CD8-positive, alpha-beta memory T cell (primary cell): Measurements from ENCODE around the gene VMO1. TPM values are rescaled to one million over a fixed set of nuclear protein-coding genes. Genes with fewer than 3 reads are reported as not detected.

Experiments
- CTCF ChIA-PET: fragments of 350-600 bp; sonication (Branson Sonifier 250); formaldehyde crosslinking; loops from one replicate; lab custom pipeline; 2021; ENCODE audit warnings: antibody characterized with exemption; lab: Charles Lee
- POLR2A ChIA-PET: fragments of 350-600 bp; sonication (Branson Sonifier 250); formaldehyde crosslinking; loops from one replicate; lab custom pipeline; 2021; ENCODE audit warnings: antibody characterized with exemption; lab: Charles Lee
- DNase-seq, 5 donors: peaks; one replicate each; pipeline versions ENCODE4 v3.0.0 to v3.0.0-alpha.2; 2020 to 2022; ENCODE audit warnings: mixed read lengths in 1 of 5
- H3K27ac ChIP-seq: one replicate; pipeline ENCODE4 v1.7.0; 2013; ENCODE audit warnings: low read depth, mild to moderate bottlenecking, low read length, moderate library complexity
- H3K27me3 ChIP-seq: 2 replicates; pipeline ENCODE4 v1.7.0; 2013; ENCODE audit warnings: low read length, mild to moderate bottlenecking; ENCODE audit not compliant: insufficient read depth, poor library complexity, severe bottlenecking
- H3K36me3 ChIP-seq: 2 replicates; pipeline ENCODE4 v1.7.0; 2013; ENCODE audit warnings: mild to moderate bottlenecking, low read length, moderate library complexity; ENCODE audit not compliant: insufficient read depth
- H3K4me1 ChIP-seq: 2 replicates; pipeline ENCODE4 v1.7.0; 2013; ENCODE audit warnings: mild to moderate bottlenecking, low read length, moderate library complexity; ENCODE audit not compliant: insufficient read depth
- H3K4me3 ChIP-seq: 2 replicates; pipeline ENCODE4 v1.7.0; 2013; ENCODE audit warnings: mild to moderate bottlenecking, low read length
- H3K9me3 ChIP-seq: 2 replicates; pipeline ENCODE4 v1.7.0; 2013; ENCODE audit warnings: mild to moderate bottlenecking, low read length
- H3K27ac Mint-ChIP-seq, 8 donors: one replicate each; pipeline ENCODE4 v1.8.0; 2020 to 2021; ENCODE audit warnings: mixed read lengths in 8 of 8, mild to moderate bottlenecking in 6 of 8, inconsistent platforms in 3 of 8, moderate library complexity in 3 of 8
- H3K27me3 Mint-ChIP-seq, 2 donors: one replicate each; pipeline ENCODE4 v1.8.0; 2020 to 2021; ENCODE audit warnings: mixed read lengths in 2 of 2, mild to moderate bottlenecking in 1 of 2, moderate library complexity in 1 of 2
- H3K36me3 Mint-ChIP-seq, 3 donors: one replicate each; pipeline ENCODE4 v1.8.0; 2020 to 2021; ENCODE audit warnings: mixed read lengths in 3 of 3, inconsistent platforms in 1 of 3, mild to moderate bottlenecking in 1 of 3
- H3K4me1 Mint-ChIP-seq, 3 donors: one replicate each; pipeline ENCODE4 v1.8.0; 2020 to 2021; ENCODE audit warnings: mixed read lengths in 3 of 3, inconsistent platforms in 1 of 3, mild to moderate bottlenecking in 1 of 3
- H3K4me3 Mint-ChIP-seq, 7 donors: one replicate each; pipeline ENCODE4 v1.8.0; 2020 to 2021; ENCODE audit warnings: mixed read lengths in 7 of 7, mild to moderate bottlenecking in 6 of 7, moderate library complexity in 4 of 7, inconsistent platforms in 2 of 7
- H3K9me3 Mint-ChIP-seq, 5 donors: one replicate each; pipeline ENCODE4 v1.8.0; 2020 to 2022; ENCODE audit warnings: mixed read lengths in 5 of 5, mild to moderate bottlenecking in 3 of 5, moderate library complexity in 2 of 5, inconsistent platforms in 1 of 5
- polyA plus RNA-seq: library from polyadenylated mRNA; unstranded; fragments of 300-500 nt; fragmentation: Illumina TruSeq; gene quantifications from one replicate; pipeline ENCODE4 v1.2.3, GENCODE V29; 2021
- total RNA-seq, 2 experiments: library from RNA; stranded (reverse); gene quantifications; one replicate each; pipeline ENCODE4 v1.2.3, GENCODE V29; 2021

Gene VMO1
- total and polyA plus RNA-seq, 3 experiments from 2014 or later: not detected

DNA sequence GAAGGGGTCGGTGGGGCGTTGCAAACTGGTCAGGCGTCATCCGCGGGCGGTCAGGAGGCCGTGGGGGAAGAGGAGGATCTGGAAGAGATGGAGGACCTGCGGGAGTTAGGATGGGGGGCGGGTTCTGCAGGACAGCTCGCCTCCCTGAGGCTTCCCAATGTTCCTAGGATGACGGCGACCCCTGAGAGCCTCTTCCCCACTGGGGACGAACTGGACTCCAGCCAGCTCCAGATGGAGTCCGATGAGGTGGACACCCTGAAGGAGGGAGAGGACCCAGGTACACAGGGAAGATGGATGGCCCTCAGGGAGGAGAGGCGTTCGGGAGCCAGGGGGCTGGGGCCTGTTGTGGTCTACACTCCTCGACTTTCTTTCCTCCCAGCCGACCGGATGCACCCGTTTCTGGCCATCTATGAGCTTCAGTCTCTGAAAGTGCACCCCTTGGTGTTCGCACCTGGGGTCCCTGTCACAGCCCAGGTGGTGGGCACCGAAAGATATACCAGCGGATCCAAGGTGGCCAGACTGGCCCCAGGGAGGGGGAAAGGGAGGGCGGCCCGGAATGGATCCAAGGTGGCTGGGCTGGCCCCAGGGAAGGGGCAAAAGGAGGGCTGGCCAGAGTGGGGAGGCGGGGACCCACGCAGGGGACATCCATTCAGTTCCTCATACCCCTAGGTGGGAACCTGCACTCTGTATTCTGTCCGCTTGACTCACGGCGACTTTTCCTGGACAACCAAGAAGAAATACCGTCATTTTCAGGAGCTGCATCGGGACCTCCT is 21.6 kb upstream of the VMO1 start:
- H3K36me3 Mint-ChIP-seq: peaks cover 0 to 16% (median 4%) of the 10 kb centered on the region in 3 donors
- no peak overlapping the region for H3K27ac ChIP-seq
- ChIA-PET POLR2A (interaction anchor here (1.8 kb wide), 1 partner anchor 12 kb away, joined by 9 read pairs; the partner anchor contains the start of gene PSMB6), CTCF (interaction anchor here (1.0 to 3.1 kb wide), 5 partner anchors 12 to 98 kb away, joined by 3 to 15 read pairs (median 3); partner anchors contain the start of genes ARRB2, MINK1 and PSMB6)
- H3K27me3 ChIP-seq: no peaks in the 10 kb centered on the region
- H3K4me3 ChIP-seq: no peak overlapping the region
- H3K9me3 ChIP-seq: no peaks in the 10 kb centered on the region
- H3K4me1 Mint-ChIP-seq: peaks cover 6 to 18% (median 12%) of the 10 kb centered on the region in 3 donors
- DNase-seq: no peak
- H3K9me3 Mint-ChIP-seq: no peaks in the 10 kb centered on the region
- H3K27me3 Mint-ChIP-seq: peaks cover 0 to 1% of the 10 kb centered on the region in 2 donors
- H3K36me3 ChIP-seq: no peaks in the 10 kb centered on the region
- peaks cover 11% of the 10 kb centered on the region for H3K4me1 ChIP-seq
- H3K4me3 Mint-ChIP-seq: peak overlapping the region; percentile 74 to 94 (median 81)
- H3K27ac Mint-ChIP-seq: peak overlapping the region in 4 of 8 donors; percentile 66 to 97 (median 78)

DNA sequence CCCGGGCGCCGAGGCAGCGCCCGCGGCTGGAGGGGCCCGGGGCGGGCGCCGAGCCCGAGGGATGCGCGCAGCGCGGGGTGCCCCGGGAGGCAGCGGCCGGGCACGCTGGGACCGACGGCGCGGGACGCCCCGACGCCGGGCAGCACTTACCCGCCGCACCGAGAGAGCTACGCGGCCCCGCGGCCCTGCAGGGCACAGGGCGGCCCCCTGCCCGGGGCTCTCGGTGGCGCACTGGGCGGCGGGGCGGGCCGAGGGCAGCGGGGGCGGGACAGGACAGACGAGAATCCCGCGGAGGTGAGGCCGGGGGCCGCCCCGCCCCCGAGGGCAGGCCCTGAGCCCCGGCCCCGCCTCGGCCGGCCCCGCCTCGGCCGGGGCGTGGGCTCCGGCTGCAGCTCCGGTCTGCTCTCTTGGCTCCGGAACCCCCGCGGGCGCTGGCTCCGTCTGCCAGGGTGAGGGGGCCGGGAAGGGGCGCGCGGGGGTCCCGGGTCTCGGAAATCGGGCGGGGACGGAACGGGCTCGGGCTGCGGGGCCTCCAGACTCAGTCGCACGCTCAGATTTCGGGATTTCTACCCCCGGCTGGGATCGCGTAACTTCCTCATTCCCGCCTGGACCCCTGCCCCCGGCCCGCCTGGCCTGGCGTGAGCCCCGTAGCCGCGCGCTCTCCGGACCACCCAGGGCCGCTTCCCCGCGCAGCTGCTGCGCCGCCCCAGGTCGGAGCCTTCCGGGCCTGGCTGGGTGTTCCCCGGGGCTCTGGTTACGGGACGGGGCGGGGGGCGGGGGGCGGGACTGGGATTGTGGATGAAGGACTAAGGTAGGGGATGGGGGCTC is 20.8 kb upstream of the VMO1 start, which contains the start of gene PLD2:
TSS of gene PLD2 (plus strand) at position 376 of the 828 bp plus-strand sequence. CDS start 621 bp downstream, outside the sequence.
- ChIA-PET CTCF (interaction anchor here (1.0 to 3.1 kb wide), 4 partner anchors 11 to 97 kb away, joined by 3 to 15 read pairs (median 3); partner anchors contain the start of genes ARRB2, MINK1 and PSMB6), POLR2A (interaction anchor here (0.8 to 1.8 kb wide), 6 partner anchors 11 to 663 kb away, joined by 3 to 9 read pairs (median 4); partner anchors contain the start of genes ARRB2, PELP1 and PSMB6)
- H3K36me3 Mint-ChIP-seq: peaks cover 0 to 16% (median 4%) of the 10 kb centered on the region in 3 donors
- Histone ChIP-seq H3K4me3 (peak within 1 kb of the TSS; percentile 51), H3K36me3 (no peaks in the 10 kb centered on the region), H3K4me1 (peaks cover 11% of the 10 kb centered on the region), H3K27ac (peak within 1 kb of the TSS; percentile 31), H3K27me3 (no peaks in the 10 kb centered on the region), H3K9me3 (no peaks in the 10 kb centered on the region)
- no peaks in the 10 kb centered on the region for H3K9me3 Mint-ChIP-seq
- peaks cover 6 to 18% (median 12%) of the 10 kb centered on the region in 3 donors for H3K4me1 Mint-ChIP-seq
- H3K27me3 Mint-ChIP-seq: peaks cover 0 to 1% of the 10 kb centered on the region in 2 donors
- DNase-seq: peak; percentile 82 to 89 (median 87)
- peak within 1 kb of the TSS; percentile 79 to 87 (median 82) for H3K4me3 Mint-ChIP-seq
- peak within 1 kb of the TSS in 6 of 8 donors; percentile 36 to 97 (median 70) for H3K27ac Mint-ChIP-seq

DNA sequence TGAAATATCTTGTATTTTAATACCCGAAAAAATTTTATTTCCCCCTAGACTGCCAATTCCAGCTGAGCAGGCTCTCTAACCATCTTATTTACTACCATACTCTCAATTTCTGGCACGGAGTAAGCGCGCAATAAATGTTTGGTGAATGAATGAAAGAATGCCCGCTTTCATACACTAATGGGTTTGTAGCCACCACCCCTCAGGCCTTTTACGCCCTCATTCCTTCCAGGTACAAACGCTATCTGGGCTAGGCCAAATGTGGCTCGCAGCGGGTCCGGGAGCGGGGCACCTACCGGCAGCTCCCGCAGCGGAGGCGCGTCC is 20.3 kb upstream of the VMO1 start:
- Histone ChIP-seq H3K27ac (no peak overlapping the region), H3K4me1 (peaks cover 11% of the 10 kb centered on the region), H3K36me3 (no peaks in the 10 kb centered on the region), H3K27me3 (no peaks in the 10 kb centered on the region), H3K4me3 (peak overlapping the region; percentile 51), H3K9me3 (no peaks in the 10 kb centered on the region)
- Mint-ChIP-seq H3K9me3 (no peaks in the 10 kb centered on the region), H3K4me3 (peak overlapping the region; percentile 77 to 84 (median 80)), H3K36me3 (peaks cover 0 to 14% (median 4%) of the 10 kb centered on the region in 3 donors), H3K4me1 (peaks cover 6 to 18% (median 12%) of the 10 kb centered on the region in 3 donors), H3K27me3 (peaks cover 0 to 1% of the 10 kb centered on the region in 2 donors), H3K27ac (peak overlapping the region in 4 of 8 donors; percentile 23 to 77 (median 49))
- POLR2A ChIA-PET: interaction anchor here (0.8 to 1.8 kb wide), 6 partner anchors 10 to 663 kb away, joined by 3 to 9 read pairs (median 4); partner anchors contain the start of genes ARRB2, PELP1 and PSMB6
- DNase-seq: no peak
- CTCF ChIA-PET: interaction anchor here (3.1 kb wide), 1 partner anchor 17 kb away, joined by 15 read pairs; no protein-coding TSS in a partner anchor

DNA sequence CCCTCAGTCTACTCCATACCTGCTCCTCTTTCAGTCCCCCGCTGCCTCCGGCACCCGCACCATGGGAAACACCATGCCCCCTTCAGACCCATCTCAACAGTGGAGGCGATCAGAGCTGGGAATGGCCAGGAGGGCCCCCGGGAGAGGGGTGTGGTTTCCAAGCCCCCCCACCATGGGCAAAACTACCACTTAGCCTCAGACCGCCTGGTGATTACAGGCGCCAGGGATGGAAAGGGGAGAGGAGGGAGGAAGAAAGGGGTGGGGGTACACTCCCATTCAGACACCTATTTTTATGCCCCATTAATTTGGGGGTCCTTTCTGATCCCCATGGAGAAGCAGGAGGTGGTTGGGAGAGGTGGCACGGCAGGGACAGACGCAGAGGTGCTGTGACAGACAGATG is 16.1 kb upstream of the VMO1 start, which contains the start of gene C17orf114:
TSS of gene C17orf114 (minus strand) at position 101 of the 400 bp plus-strand sequence.
- Histone ChIP-seq H3K27me3 (no peaks in the 10 kb centered on the region), H3K4me3 (no peak within 1 kb of the TSS), H3K27ac (no peak within 1 kb of the TSS), H3K9me3 (no peaks in the 10 kb centered on the region), H3K4me1 (peaks cover 7% of the 10 kb centered on the region), H3K36me3 (peaks cover 16% of the 10 kb centered on the region)
- no peaks in the 10 kb centered on the region for H3K9me3 Mint-ChIP-seq
- POLR2A ChIA-PET: no interaction called here
- CTCF ChIA-PET: no interaction called here
- peak within 1 kb of the TSS in 3 of 8 donors; percentile 11 to 56 (median 54) for H3K27ac Mint-ChIP-seq
- no peak for DNase-seq
- no peaks in the 10 kb centered on the region for H3K27me3 Mint-ChIP-seq
- peaks cover 6 to 10% (median 8%) of the 10 kb centered on the region in 3 donors for H3K4me1 Mint-ChIP-seq
- H3K36me3 Mint-ChIP-seq: peaks cover 0 to 23% (median 2%) of the 10 kb centered on the region in 3 donors
- H3K4me3 Mint-ChIP-seq: peak within 1 kb of the TSS in 1 of 7 donors; percentile 45

DNA sequence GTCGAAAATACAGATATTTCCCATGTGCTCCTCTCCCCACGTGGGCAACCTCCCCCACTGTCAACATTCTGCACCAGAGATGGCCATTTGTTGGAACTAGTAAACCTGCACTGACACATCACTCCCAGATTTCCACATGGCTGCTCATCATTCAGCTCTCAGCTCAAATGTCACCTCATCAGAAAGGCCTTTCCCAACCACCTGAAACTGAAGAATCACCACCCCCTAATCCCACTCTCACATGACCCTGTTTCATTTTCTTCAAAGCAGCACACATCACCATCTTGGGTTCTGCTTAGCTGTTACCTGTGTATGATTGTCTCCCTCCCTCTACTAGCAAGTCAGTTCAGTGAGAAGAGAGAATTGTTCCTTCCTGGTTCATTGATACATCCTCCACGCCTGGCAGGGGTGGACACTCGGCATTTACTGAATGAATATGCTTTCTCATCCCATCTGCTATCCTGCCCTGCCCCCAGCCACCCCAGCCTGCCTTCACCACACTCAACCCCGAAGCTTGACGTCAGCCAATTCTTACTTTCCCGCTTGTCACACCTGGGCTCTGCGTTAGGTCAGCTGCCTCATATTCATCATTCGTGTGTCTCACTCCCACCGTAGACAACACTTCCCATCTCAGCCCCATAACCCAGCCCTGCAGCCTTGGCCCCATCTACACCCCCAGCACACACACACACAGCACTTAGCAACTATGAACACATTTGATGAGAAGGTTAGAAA is 14.5 kb upstream of the VMO1 start:
- peaks cover 17% of the 10 kb centered on the region for H3K36me3 ChIP-seq
- Mint-ChIP-seq H3K4me1 (peaks cover 12 to 15% (median 13%) of the 10 kb centered on the region in 3 donors), H3K27ac (peak overlapping the region in 6 of 8 donors; percentile 7 to 56 (median 10)), H3K9me3 (no peaks in the 10 kb centered on the region), H3K4me3 (peak overlapping the region in 2 of 7 donors; percentile 45 to 61), H3K27me3 (no peaks in the 10 kb centered on the region), H3K36me3 (peaks cover 0 to 29% (median 6%) of the 10 kb centered on the region in 3 donors)
- no peaks in the 10 kb centered on the region for H3K9me3 ChIP-seq
- no peaks in the 10 kb centered on the region for H3K27me3 ChIP-seq
- no peak overlapping the region for H3K27ac ChIP-seq
- CTCF ChIA-PET: interaction anchor here (2.6 kb wide), 1 partner anchor 11 kb away, joined by 13 read pairs; the partner anchor contains the start of gene GLTPD2
- POLR2A ChIA-PET: no interaction called here
- peaks cover 11% of the 10 kb centered on the region for H3K4me1 ChIP-seq
- H3K4me3 ChIP-seq: no peak overlapping the region
- no peak for DNase-seq

DNA sequence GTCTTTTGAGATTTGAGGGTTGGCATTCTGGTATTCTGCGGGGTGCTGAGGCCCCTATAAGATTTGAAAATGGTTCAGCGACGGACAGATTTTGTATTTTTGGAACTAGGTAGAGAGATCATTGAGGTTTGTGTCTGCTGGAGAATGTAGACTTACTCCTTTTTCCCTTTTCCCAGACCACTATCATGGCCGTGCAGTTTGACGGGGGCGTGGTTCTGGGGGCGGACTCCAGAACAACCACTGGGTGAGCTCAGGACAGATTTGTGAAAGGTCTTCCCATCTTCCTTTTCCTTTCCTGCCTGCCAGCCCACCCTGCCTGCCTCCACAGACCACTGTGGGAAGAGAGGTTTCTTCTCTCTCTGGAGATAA is 10.4 kb upstream of the VMO1 start:
- peaks cover 0 to 4% of the 10 kb centered on the region in 2 donors for H3K27me3 Mint-ChIP-seq
- H3K27ac Mint-ChIP-seq: peak overlapping the region; percentile 78 to 99 (median 99)
- Histone ChIP-seq H3K27me3 (no peaks in the 10 kb centered on the region), H3K9me3 (no peaks in the 10 kb centered on the region), H3K36me3 (peaks cover 17% of the 10 kb centered on the region), H3K27ac (peak overlapping the region; percentile 62), H3K4me3 (peak overlapping the region; percentile 96), H3K4me1 (peaks cover 11% of the 10 kb centered on the region)
- ChIA-PET CTCF (interaction anchor here (0.7 to 1.7 kb wide), 3 partner anchors 10 to 87 kb away, joined by 3 to 6 read pairs (median 3); partner anchors contain the start of genes ARRB2 and PLD2), POLR2A (interaction anchor here (0.7 to 1.6 kb wide), 4 partner anchors 10 to 653 kb away, joined by 4 to 9 read pairs (median 6); partner anchors contain the start of genes CYB5D2 and PLD2)
- peaks cover 13 to 18% (median 15%) of the 10 kb centered on the region in 3 donors for H3K4me1 Mint-ChIP-seq
- no peaks in the 10 kb centered on the region for H3K9me3 Mint-ChIP-seq
- peaks cover 0 to 29% (median 6%) of the 10 kb centered on the region in 3 donors for H3K36me3 Mint-ChIP-seq
- H3K4me3 Mint-ChIP-seq: peak overlapping the region; percentile 94 to 100 (median 99)
- no peak for DNase-seq
